ENCODE measurements around the gene SPATA13.
"Not testable (repeated sequence)": the region's sequence is repeated elsewhere in the genome, so short reads cannot be mapped to it uniquely, and the experiment has no call there.

SPATA13 gene

GRCh38 chr13:24160458-24161009 lies at the start of gene SPATA13:
SPATA13 (plus strand) TSS chr13:24160720; CDS start chr13:24222930, 62,210 bp downstream.
- DNase-seq (ENCODE audit: low read depth in 2 of 2, low spot score in 1 of 2), result peak; percentile 91 to 92

- no peak for DNase-seq (ENCODE audit: low read depth in 2 of 2, low spot score in 1 of 2)
Observed at GRCh38 chr13:24112791-24113190, 47.7 kb upstream of the SPATA13 start.

GRCh38 chr13:24115671-24116070 lies 44.8 kb upstream of the SPATA13 start:
- no peak for DNase-seq (ENCODE audit: low read depth in 2 of 2, low spot score in 1 of 2)

GRCh38 chr13:24116131-24116530 lies 44.4 kb upstream of the SPATA13 start:
- no peak for DNase-seq (ENCODE audit: low read depth in 2 of 2, low spot score in 1 of 2)

- DNase-seq (ENCODE audit: low read depth in 2 of 2, low spot score in 1 of 2), result no peak
Observed at GRCh38 chr13:24118576-24118975, 41.9 kb upstream of the SPATA13 start.

GRCh38 chr13:24119626-24120508 lies 40.7 kb upstream of the SPATA13 start:
- DNase-seq (ENCODE audit: low read depth in 2 of 2, low spot score in 1 of 2), result no peak

GRCh38 chr13:24122045-24122444 lies 38.5 kb upstream of the SPATA13 start:
- DNase-seq (ENCODE audit: low read depth in 2 of 2, low spot score in 1 of 2), result not testable (repeated sequence)

GRCh38 chr13:24122569-24122968 lies 38.0 kb upstream of the SPATA13 start:
- DNase-seq (ENCODE audit: low read depth in 2 of 2, low spot score in 1 of 2), result no peak

GRCh38 chr13:24123761-24124160 lies 36.8 kb upstream of the SPATA13 start:
- no peak for DNase-seq (ENCODE audit: low read depth in 2 of 2, low spot score in 1 of 2)

- no peak for DNase-seq (ENCODE audit: low read depth in 2 of 2, low spot score in 1 of 2)
Observed at GRCh38 chr13:24124789-24125476, 35.6 kb upstream of the SPATA13 start.

GRCh38 chr13:24127116-24127631 lies 33.3 kb upstream of the SPATA13 start:
- no peak for DNase-seq (ENCODE audit: low read depth in 2 of 2, low spot score in 1 of 2)

GRCh38 chr13:24128112-24128511 lies 32.4 kb upstream of the SPATA13 start:
- DNase-seq (ENCODE audit: low read depth in 2 of 2, low spot score in 1 of 2), result no peak

- no peak for DNase-seq (ENCODE audit: low read depth in 2 of 2, low spot score in 1 of 2)
Observed at GRCh38 chr13:24128962-24129361, 31.6 kb upstream of the SPATA13 start.

GRCh38 chr13:24129914-24130774 lies 30.4 kb upstream of the SPATA13 start:
- DNase-seq (ENCODE audit: low read depth in 2 of 2, low spot score in 1 of 2), result no peak

GRCh38 chr13:24131749-24132148 lies 28.8 kb upstream of the SPATA13 start:
- no peak for DNase-seq (ENCODE audit: low read depth in 2 of 2, low spot score in 1 of 2)

- DNase-seq (ENCODE audit: low read depth in 2 of 2, low spot score in 1 of 2), result no peak
Observed at GRCh38 chr13:24133021-24133795, 27.3 kb upstream of the SPATA13 start.

GRCh38 chr13:24134231-24134630 lies 26.3 kb upstream of the SPATA13 start:
- no peak for DNase-seq (ENCODE audit: low read depth in 2 of 2, low spot score in 1 of 2)

GRCh38 chr13:24134757-24135156 lies 25.8 kb upstream of the SPATA13 start:
- no peak for DNase-seq (ENCODE audit: low read depth in 2 of 2, low spot score in 1 of 2)

GRCh38 chr13:24135674-24136300 lies 24.7 kb upstream of the SPATA13 start:
- no peak for DNase-seq (ENCODE audit: low read depth in 2 of 2, low spot score in 1 of 2)

GRCh38 chr13:24138911-24139310 lies 21.6 kb upstream of the SPATA13 start:
- no peak for DNase-seq (ENCODE audit: low read depth in 2 of 2, low spot score in 1 of 2)

All from stimulated activated CD8-positive, alpha-beta memory T cell treated with anti-CD3 and anti-CD28 coated beads, Interleukin-4, amount 100 ng/mL, for 1 hour (primary cell).